Measurements from ENCODE around the gene KIFBP.

Gene KIFBP

GRCh38 chr10:69056129-69056528 is 67.5 kb downstream of the KIFBP start:
- TF ChIP-seq RAD21 (IDR thresholded peaks at IDR 0.05; ENCODE audit: low read depth) (no peak), FOXM1 (IDR thresholded peaks at IDR 0.05; ENCODE audit: borderline replicate concordance, low read depth) (no peak), ZBTB7A (IDR thresholded peaks at IDR 0.05; ENCODE audit: low read depth) (no peak), MAX (IDR thresholded peaks at IDR 0.05) (no peak), EP300 (IDR thresholded peaks at IDR 0.05; ENCODE audit: borderline replicate concordance) (no peak), CEBPB (IDR thresholded peaks at IDR 0.05) (no peak), YY1 (IDR thresholded peaks at IDR 0.05; ENCODE audit: low read depth) (no peak), REST (IDR thresholded peaks at IDR 0.05; ENCODE audit: low read depth) (no peak), EGR1 (IDR thresholded peaks at IDR 0.05) (no peak), CREB1 (IDR thresholded peaks at IDR 0.05; ENCODE audit: low read depth) (no peak), TAF1 (IDR thresholded peaks at IDR 0.05; ENCODE audit: low read depth) (no peak), USF1 (IDR thresholded peaks at IDR 0.05) (no peak), NFIC (IDR thresholded peaks at IDR 0.05) (no peak)

- no peak for TF ChIP-seq RAD21 (IDR thresholded peaks at IDR 0.05; ENCODE audit: low read depth)
- no peak for TF ChIP-seq USF1 (IDR thresholded peaks at IDR 0.05)
- no peak for TF ChIP-seq MAX (IDR thresholded peaks at IDR 0.05)
- TF ChIP-seq EGR1 (IDR thresholded peaks at IDR 0.05) = no peak
- TF ChIP-seq CREB1 (IDR thresholded peaks at IDR 0.05; ENCODE audit: low read depth) = no peak
- no peak for TF ChIP-seq REST (IDR thresholded peaks at IDR 0.05; ENCODE audit: low read depth)
- TF ChIP-seq FOXM1 (IDR thresholded peaks at IDR 0.05; ENCODE audit: borderline replicate concordance, low read depth) = no peak
- TF ChIP-seq ZBTB7A (IDR thresholded peaks at IDR 0.05; ENCODE audit: low read depth) = no peak
- no peak for TF ChIP-seq EP300 (IDR thresholded peaks at IDR 0.05; ENCODE audit: borderline replicate concordance)
- TF ChIP-seq NFIC (IDR thresholded peaks at IDR 0.05) = no peak
- no peak for TF ChIP-seq TCF12 (IDR thresholded peaks at IDR 0.05; ENCODE audit: low read depth)
- TF ChIP-seq CEBPB (IDR thresholded peaks at IDR 0.05) = no peak
- TF ChIP-seq TEAD4 (IDR thresholded peaks at IDR 0.05) = no peak
- TF ChIP-seq TAF1 (IDR thresholded peaks at IDR 0.05; ENCODE audit: low read depth) = no peak
- no peak for TF ChIP-seq YY1 (IDR thresholded peaks at IDR 0.05; ENCODE audit: low read depth)
Observed at GRCh38 chr10:69056536-69057260, 68.1 kb downstream of the KIFBP start.

- no peak for TF ChIP-seq TEAD4 (IDR thresholded peaks at IDR 0.05)
Observed at GRCh38 chr10:69057261-69057950, 68.8 kb downstream of the KIFBP start.

- TF ChIP-seq EGR1 (IDR thresholded peaks at IDR 0.05) = no peak
- TF ChIP-seq FOXM1 (IDR thresholded peaks at IDR 0.05; ENCODE audit: borderline replicate concordance, low read depth) = no peak
- TF ChIP-seq TAF1 (IDR thresholded peaks at IDR 0.05; ENCODE audit: low read depth) = no peak
- TF ChIP-seq USF1 (IDR thresholded peaks at IDR 0.05) = no peak
- TF ChIP-seq REST (IDR thresholded peaks at IDR 0.05; ENCODE audit: low read depth) = no peak
- no peak for TF ChIP-seq MAX (IDR thresholded peaks at IDR 0.05)
- TF ChIP-seq ZBTB7A (IDR thresholded peaks at IDR 0.05; ENCODE audit: low read depth) = no peak
- TF ChIP-seq EP300 (IDR thresholded peaks at IDR 0.05; ENCODE audit: borderline replicate concordance) = no peak
- TF ChIP-seq TEAD4 (IDR thresholded peaks at IDR 0.05) = no peak
- TF ChIP-seq TCF12 (IDR thresholded peaks at IDR 0.05; ENCODE audit: low read depth) = no peak
- TF ChIP-seq CEBPB (IDR thresholded peaks at IDR 0.05) = no peak
- TF ChIP-seq CREB1 (IDR thresholded peaks at IDR 0.05; ENCODE audit: low read depth) = no peak
- no peak for TF ChIP-seq YY1 (IDR thresholded peaks at IDR 0.05; ENCODE audit: low read depth)
- TF ChIP-seq NFIC (IDR thresholded peaks at IDR 0.05) = no peak
- no peak for TF ChIP-seq RAD21 (IDR thresholded peaks at IDR 0.05; ENCODE audit: low read depth)
Observed at GRCh38 chr10:69057951-69058297, 69.3 kb downstream of the KIFBP start.
